Kidney glomerular epithelial cell (primary cell): ENCODE measurements around the gene DARS1.
A peak's percentile ranks its signal among the peaks of the same experiment; 100 is the strongest.

ENCODE experiments used
- DNase-seq: peaks from one replicate; lab custom pipeline; 2025; lab: John Stamatoyannopoulos, UW

DARS1 gene

DNA sequence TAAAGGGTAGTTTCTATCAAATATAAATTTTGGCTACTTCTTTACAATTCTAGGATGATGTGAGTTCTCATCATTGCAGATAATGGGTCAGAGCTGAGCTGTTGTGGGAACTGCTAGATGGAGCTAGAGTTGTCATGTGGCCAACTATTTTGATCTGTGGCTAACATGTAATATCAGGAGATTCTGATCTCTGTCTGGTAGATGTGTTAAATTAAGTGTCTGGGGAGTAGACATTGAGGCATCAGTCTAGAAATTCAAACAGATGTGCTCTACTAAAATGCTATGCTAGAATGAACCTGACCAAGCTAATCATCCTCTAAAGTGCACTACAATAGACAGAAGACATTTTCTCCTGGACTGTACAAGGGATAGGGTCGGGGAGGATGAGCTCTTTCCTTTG, 30.3 kb upstream of the DARS1 start:
- DNase-seq = no peak

- no peak for DNase-seq
Measured at GRCh38 chr2:136014411-136014810, 29.0 kb upstream of the DARS1 start.

- peak; percentile 67 for DNase-seq
Measured at GRCh38 chr2:136013955-136014354, 28.5 kb upstream of the DARS1 start.

DNA sequence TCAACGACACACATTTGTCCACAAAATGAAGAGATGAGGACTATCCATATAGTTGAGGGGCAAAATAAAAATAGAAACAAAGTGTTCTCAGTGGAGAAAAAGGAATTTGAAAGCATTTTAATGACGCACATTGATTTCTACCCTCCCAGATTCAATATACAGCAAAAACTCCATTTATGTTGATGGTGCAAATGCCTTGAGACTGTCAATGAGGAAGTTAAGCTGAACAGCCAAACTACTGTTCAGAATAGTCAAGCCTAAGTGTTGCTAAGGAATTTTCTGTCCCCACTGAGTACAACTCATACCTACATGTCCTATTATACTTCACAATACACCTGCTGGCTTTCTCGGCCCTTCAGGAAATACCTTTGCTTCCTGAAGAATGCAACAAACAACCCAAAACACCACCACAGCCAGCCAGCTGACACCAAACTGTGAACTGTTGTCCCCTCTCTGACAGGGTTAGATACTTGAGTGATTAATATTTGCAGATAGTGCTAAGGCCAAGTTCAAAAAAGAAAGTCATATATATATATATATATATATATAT, 27.8 kb upstream of the DARS1 start:
- DNase-seq = no peak

DNA sequence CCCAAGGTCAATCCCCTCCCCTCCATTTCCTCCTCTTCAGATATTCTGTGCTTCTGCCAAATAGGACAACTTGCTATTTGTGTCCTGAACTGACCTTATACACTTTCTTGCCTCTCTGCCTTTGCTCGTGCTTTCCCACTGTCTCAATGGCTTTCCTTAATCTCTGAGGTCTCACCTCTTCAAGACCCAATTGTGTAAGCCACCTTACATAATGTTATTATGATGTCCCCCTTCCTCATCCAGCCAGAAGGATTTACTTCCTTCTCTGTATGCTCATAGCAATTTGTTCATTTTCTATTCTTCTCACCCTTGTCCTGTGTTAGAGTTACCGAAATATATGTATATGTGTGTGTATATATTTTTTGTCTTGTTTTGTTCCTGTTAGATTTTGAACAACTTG, 26.9 kb upstream of the DARS1 start:
- DNase-seq = no peak

DNA sequence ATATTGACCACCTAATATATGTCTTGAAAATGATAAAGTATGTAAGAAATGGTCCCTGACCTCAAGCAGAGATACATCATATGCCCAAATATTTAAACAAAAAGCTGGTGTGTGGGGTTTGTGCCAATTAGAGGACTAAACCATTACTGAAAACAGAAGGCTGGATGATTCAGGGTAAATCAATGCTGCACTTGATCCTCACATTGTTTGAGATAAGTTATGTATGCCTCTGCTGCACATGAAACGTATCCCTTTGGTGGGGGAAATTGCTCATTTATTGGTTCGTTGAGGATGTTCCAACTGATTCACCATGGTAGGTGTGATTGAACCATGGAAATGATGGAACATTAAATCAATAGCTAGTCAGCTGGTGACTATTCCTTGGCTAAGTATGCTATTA, 24.7 kb upstream of the DARS1 start:
- DNase-seq = peak; percentile 29

GRCh38 chr2:136008205-136008865, 22.9 kb upstream of the DARS1 start:
- no peak for DNase-seq

DNA sequence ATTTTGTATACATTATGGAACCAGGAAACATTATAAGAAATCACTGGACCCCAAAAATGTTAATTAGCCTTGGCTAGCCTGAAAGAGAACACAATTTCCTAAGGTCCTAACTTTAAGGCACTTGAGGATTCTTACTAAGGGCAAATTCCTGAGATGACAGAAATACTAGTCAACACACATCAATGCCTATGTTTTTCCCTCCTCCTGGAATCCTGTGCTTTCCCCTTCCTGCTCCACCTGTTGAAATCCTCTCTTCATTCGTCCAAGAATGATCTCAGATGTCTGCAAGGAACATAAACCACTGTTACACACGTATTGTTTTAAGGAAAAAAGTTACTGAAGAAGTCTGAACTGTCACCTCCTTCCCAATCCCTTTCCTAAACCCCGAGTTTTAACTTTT, 21.2 kb upstream of the DARS1 start:
- peak; percentile 82 for DNase-seq

DNA sequence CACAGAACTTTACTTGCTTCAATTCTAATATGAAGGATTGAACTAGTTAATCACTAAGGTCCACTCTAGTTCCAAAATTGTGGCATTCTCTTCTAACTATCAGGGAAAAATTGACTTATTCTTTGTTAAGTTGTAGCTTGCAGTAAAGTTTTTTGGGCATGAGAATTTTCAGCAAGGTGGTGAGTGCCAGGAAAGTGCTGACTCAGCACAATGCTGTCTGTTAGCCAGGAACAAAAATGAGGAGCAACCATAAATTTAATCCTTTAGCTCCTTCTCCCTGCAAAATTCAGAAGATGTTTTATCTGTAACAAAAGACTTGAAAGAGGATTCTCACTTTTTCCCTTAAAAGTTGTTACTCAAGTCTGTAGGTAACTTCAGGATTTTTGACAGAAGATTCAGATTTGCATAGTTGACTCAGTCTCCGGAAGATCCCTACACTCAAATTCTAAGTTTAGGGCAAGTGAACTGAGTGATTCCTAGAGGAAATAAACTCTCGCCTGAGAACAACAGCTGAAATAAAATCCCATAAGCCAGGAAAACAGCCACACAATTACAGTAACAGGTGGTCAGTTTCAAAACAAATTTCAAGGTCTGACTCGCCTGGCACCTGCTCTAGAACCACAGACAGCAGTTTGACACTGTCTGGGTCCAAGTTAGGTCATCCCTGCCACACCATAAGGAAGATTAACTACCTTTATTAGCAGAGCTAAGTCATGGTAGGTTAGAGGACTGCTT, 20.2 kb upstream of the DARS1 start:
- DNase-seq = peak; percentile 15

- DNase-seq = no peak
Measured at GRCh38 chr2:136004965-136005364, 19.5 kb upstream of the DARS1 start.

DNA sequence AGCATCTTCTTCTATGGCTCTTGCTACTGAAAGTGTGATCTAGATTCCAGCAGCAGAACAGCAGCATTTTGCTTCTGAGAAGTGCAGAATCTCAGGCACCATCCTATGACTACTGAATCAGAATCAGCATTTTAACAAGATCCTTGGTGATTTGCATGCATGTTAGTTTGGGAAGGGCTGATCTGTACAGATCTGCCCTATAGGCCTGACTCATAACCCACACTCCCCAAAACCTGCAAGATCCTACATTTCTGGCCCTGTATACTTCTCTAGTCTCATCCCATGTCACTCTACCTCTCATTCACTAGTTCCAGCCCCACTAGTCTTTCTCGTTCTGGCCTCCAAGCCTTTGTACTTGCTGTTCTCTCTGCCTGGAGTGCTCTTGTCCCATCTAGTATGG, 15.7 kb upstream of the DARS1 start:
- DNase-seq = no peak

DNA sequence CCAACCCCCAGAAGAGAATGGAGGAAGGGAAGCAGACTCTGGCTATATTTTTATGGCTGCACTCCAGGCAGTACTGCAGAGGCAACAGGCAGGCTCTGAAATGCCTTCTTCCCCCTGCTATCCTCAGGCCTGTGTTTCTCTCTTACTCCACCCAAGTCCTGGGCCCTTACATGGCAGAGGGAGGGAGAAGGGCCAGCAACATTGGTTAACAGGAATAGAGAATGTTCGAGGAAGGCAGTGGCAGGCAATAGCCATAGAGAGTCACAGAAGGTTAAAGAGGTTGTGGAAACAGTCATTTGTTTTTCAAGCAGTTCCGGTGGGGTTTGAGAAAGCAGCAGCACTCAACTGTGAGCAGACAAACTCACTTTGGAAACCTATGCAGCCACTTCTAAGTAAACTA, 15.1 kb upstream of the DARS1 start:
- DNase-seq = no peak

DNA sequence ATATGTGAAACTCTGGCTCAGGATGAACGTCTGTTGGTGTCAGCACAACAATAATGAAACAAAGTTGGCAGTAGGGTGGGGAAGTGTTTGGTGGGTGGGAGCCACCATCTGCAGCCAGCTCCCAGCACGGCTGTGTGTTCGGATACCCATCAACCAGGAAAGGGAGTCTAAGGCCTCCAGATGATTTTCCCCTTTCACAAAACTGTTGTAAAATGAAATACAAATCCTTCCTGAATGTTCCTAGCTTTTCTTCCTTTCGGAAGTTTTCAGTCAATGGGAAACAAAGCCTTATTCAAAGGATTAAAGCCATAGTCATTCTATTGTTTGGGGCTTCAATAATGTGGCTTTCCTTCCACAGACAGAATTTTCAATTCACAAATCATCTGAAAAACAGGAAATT, 14.5 kb upstream of the DARS1 start:
- no peak for DNase-seq

GRCh38 chr2:135998879-135999278, 13.5 kb upstream of the DARS1 start:
- no peak for DNase-seq

DNA sequence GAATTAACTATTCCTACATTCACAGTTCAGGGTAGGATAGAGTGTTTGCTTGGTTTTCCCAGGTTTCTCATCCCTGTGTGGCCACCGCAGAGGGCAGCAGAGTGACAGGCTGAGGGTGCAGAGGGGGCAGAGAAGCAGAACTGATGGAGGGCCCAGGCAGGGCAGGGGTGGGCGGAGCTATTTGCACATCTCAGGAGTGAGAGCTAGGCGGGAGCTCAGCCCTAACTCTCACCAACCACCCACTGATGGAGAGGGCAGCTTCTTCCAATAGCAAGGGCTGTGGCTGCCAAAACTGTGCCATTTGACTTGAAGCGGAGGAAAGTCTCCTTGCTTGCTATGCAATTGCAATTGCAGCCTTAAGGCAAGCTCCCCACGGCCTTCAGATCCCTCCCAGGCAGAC, 12.0 kb upstream of the DARS1 start:
- DNase-seq = no peak

- no peak for DNase-seq
Measured at GRCh38 chr2:135996304-135996703, 10.9 kb upstream of the DARS1 start.

DNA sequence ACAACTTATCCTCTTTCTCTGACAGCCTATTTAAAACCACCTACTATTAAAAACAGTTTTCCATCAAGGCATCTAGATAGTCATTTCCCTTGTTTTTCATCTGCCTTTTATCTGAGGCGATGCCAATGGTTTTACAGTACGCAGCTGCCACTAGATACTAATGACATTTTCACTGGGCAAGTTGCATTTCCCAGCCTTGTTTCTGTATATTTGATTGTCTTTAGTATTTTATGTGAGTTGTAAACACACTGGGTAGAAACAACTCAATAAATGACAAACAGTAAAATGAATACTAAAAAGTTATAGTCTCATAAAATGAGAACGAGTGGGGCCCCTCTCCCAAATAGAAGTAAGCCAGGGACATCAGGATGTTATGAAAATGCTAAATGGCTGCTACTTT, 8.9 kb upstream of the DARS1 start:
- DNase-seq = no peak

DNA sequence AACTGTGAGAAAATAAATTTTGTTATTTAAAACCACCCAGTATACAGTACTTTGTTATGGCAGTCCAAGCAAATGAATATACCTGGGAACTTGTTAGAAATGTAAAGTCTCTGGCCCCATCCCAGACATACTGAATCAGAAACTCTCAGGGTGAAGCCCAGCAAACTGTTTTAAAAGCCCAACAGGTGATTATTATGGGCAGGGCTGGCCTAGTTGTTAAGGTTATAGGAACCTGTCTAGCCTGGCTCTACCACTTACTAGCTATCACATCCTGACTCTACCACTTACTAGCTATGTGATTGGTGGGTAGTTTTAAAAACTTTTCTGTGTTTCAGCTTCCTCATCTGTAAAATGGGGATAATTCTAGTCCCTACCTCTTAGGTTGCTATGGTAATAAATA, 8.0 kb upstream of the DARS1 start:
- DNase-seq = no peak

- DNase-seq = no peak
Measured at GRCh38 chr2:135991861-135992260, 6.4 kb upstream of the DARS1 start.

GRCh38 chr2:135987441-135987840, 2.0 kb upstream of the DARS1 start:
- DNase-seq = no peak

DNA sequence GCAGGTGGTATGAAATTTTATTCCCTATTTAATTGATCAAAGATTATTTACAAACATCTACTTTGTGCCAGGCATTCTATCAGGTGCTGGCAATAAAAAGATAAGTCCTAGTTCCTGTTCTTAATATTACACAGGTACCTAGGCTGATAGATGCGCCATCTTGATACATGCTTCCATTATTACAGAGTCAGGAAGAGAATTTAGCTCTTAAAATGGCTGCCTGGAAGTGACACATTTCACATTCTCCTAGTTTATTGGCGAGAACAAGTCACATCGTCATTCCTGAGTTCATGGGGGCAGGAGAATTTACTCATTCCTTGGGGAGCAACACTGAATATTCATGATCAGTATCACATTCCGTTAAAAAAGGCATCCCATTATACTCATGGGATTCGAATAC, 1.1 kb upstream of the DARS1 start:
- DNase-seq = no peak

- DNase-seq = no peak
Measured at GRCh38 chr2:135985826-135986393, 484 bp upstream of the DARS1 start.
